ENCODE measurements around the gene CEP63. TPM values are rescaled to one million over a fixed set of nuclear protein-coding genes. Genes with fewer than 3 reads are reported as not detected.

CEP63 gene
- total RNA-seq, 1 donor from 2014 or later: 14.0 TPM

GRCh38 chr3:134609821-134610431 lies 124.1 kb downstream of the CEP63 start:
- no peak for DNase-seq

GRCh38 chr3:134610432-134611385 lies 124.9 kb downstream of the CEP63 start:
- no peak for DNase-seq

GRCh38 chr3:134611516-134611915 lies 125.7 kb downstream of the CEP63 start:
- DNase-seq: no peak

- DNase-seq: no peak
Measured at GRCh38 chr3:134613006-134613520, 127.2 kb downstream of the CEP63 start.

- no peak for DNase-seq
Measured at GRCh38 chr3:134614955-134615354, 129.1 kb downstream of the CEP63 start.

GRCh38 chr3:134615743-134616142 lies 129.9 kb downstream of the CEP63 start:
- DNase-seq: no peak

GRCh38 chr3:134617608-134618477 lies 132.0 kb downstream of the CEP63 start:
- DNase-seq: no peak

- no peak for DNase-seq
Measured at GRCh38 chr3:134618478-134619300, 132.8 kb downstream of the CEP63 start.

GRCh38 chr3:134619301-134619615 lies 133.4 kb downstream of the CEP63 start:
- no peak for DNase-seq

- no peak for DNase-seq
Measured at GRCh38 chr3:134619884-134620445, 134.1 kb downstream of the CEP63 start.

GRCh38 chr3:134620476-134621115 lies 134.7 kb downstream of the CEP63 start:
- DNase-seq: no peak

- no peak for DNase-seq
Measured at GRCh38 chr3:134621854-134622253, 136.0 kb downstream of the CEP63 start.

GRCh38 chr3:134622806-134623365 lies 137.0 kb downstream of the CEP63 start:
- DNase-seq: no peak

- no peak for DNase-seq
Measured at GRCh38 chr3:134623615-134624245, 137.9 kb downstream of the CEP63 start.

Other genes with a start within 250 kb of the CEP63 start
- gene RYK, start 235.2 kb upstream of the CEP63 start, total RNA-seq: 91.6 and 103 TPM in 2 replicates
- 104 and 130 TPM in 2 replicates for gene AMOTL2, start 111.6 kb upstream of the CEP63 start, total RNA-seq
- 80.8 and 87.0 TPM in 2 replicates for gene ANAPC13, start 72 bp upstream of the CEP63 start, total RNA-seq
- gene KY, start 165.0 kb downstream of the CEP63 start, total RNA-seq: not detected in 2 replicates

All from dermis blood vessel endothelial cell (primary cell).